ENCODE measurements around the gene PARVA.

GRCh38 chr11:12363373-12363772 is 14.0 kb upstream of the PARVA start:
- TF ChIP-seq, protein P1, sequence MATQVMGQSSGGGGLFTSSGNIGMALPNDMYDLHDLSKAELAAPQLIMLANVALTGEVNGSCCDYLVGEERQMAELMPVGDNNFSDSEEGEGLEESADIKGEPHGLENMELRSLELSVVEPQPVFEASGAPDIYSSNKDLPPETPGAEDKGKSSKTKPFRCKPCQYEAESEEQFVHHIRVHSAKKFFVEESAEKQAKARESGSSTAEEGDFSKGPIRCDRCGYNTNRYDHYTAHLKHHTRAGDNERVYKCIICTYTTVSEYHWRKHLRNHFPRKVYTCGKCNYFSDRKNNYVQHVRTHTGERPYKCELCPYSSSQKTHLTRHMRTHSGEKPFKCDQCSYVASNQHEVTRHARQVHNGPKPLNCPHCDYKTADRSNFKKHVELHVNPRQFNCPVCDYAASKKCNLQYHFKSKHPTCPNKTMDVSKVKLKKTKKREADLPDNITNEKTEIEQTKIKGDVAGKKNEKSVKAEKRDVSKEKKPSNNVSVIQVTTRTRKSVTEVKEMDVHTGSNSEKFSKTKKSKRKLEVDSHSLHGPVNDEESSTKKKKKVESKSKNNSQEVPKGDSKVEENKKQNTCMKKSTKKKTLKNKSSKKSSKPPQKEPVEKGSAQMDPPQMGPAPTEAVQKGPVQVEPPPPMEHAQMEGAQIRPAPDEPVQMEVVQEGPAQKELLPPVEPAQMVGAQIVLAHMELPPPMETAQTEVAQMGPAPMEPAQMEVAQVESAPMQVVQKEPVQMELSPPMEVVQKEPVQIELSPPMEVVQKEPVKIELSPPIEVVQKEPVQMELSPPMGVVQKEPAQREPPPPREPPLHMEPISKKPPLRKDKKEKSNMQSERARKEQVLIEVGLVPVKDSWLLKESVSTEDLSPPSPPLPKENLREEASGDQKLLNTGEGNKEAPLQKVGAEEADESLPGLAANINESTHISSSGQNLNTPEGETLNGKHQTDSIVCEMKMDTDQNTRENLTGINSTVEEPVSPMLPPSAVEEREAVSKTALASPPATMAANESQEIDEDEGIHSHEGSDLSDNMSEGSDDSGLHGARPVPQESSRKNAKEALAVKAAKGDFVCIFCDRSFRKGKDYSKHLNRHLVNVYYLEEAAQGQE (IDR thresholded peaks at IDR 0.05; ENCODE audit: borderline replicate concordance), result no peak
- TF ChIP-seq, protein P1 (CRISPR knock-in tag; IDR thresholded peaks at IDR 0.05; ENCODE audit: low read depth), result no peak
- TF ChIP-seq, protein P2, sequence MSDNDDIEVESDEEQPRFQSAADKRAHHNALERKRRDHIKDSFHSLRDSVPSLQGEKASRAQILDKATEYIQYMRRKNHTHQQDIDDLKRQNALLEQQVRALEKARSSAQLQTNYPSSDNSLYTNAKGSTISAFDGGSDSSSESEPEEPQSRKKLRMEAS (CRISPR knock-in tag; IDR thresholded peaks at IDR 0.05), result no peak
- TF ChIP-seq ETS1 (conservative IDR thresholded peaks at IDR 0.05; ENCODE audit: control insufficient read depth, low read depth, low read length) (no peak), NR1H2 (CRISPR knock-in tag; IDR thresholded peaks at IDR 0.05) (no peak), CBX3 (IDR thresholded peaks at IDR 0.05; ENCODE audit: borderline replicate concordance in 1 of 2, low read length in 2 of 2) (no peak), ZFX (CRISPR knock-in tag; IDR thresholded peaks at IDR 0.05) (no peak)

All from K562 (cell line).